ENCODE measurements around the gene TLR6.

GRCh38 chr4:38856046-38856445, 571 bp downstream of the TLR6 start:
- no peak for TF ChIP-seq CTCF (IDR thresholded peaks at IDR 0.05)
- no peak for TF ChIP-seq POLR2A (IDR thresholded peaks at IDR 0.05)

All from thyroid gland (tissue), 4 donors.